LNCaP clone FGC (cell line): ENCODE data around the gene LPCAT1.

Experiments
- DNase-seq: peaks from one replicate; pipeline ENCODE4 v3.0.0-alpha.2; 2011; ENCODE audit warnings: low read depth
- H3K4me3 ChIP-seq: 2 replicates; pipeline ENCODE4 v1.5.1; 2011; ENCODE audit warnings: mild to moderate bottlenecking, low read depth, low read length, control low read depth
- CTCF ChIP-seq: IDR thresholded peaks from 2 replicates; pipeline ENCODE4 v1.5.1; 2012; ENCODE audit warnings: mild to moderate bottlenecking; ENCODE audit not compliant: control insufficient read depth, insufficient read depth; ENCODE audit errors: extremely low read depth

The LPCAT1 gene

GRCh38 chr5:1524481-1524798, 680 bp upstream of the LPCAT1 start:
- peak overlapping the region; percentile 63 for H3K4me3 ChIP-seq
- TF ChIP-seq CTCF: no peak
- no peak for DNase-seq

- DNase-seq: no peak
- peak overlapping the region; percentile 63 for H3K4me3 ChIP-seq
- no peak for TF ChIP-seq CTCF
These were observed 324 bp downstream of the LPCAT1 start for GRCh38 chr5:1523480-1523792.

- DNase-seq: no peak
- no peak for TF ChIP-seq CTCF
- H3K4me3 ChIP-seq: peak overlapping the region; percentile 63
These were observed 920 bp downstream of the LPCAT1 start for GRCh38 chr5:1522601-1523479.

GRCh38 chr5:1521671-1522600, 1.8 kb downstream of the LPCAT1 start:
- TF ChIP-seq CTCF: no peak
- DNase-seq: no peak

GRCh38 chr5:1520791-1521453, 2.8 kb downstream of the LPCAT1 start:
- no peak for DNase-seq
- H3K4me3 ChIP-seq: no peak overlapping the region
- TF ChIP-seq CTCF: no peak

More at GRCh38 chr5:1521671-1522600, 1.8 kb downstream of the LPCAT1 start:
- H3K4me3 ChIP-seq: peak overlapping the region; percentile 63

- TF ChIP-seq CTCF: no peak
- no peak for DNase-seq
- no peak overlapping the region for H3K4me3 ChIP-seq
These were observed 4.0 kb downstream of the LPCAT1 start for GRCh38 chr5:1519631-1520210.
